ENCODE data around the gene SESN1. TPM values are rescaled to one million over a fixed set of nuclear protein-coding genes. Genes with fewer than 3 reads are reported as not detected.
A peak's percentile ranks its signal among the peaks of the same experiment; 100 is the strongest.

Gene SESN1
- total and polyA plus RNA-seq, 9 of the 15 experiments (the other 6 are each of a cell fraction or from before 2014, with no cell fraction given) = 3.1 to 13.0 (median 7.4) TPM

GRCh38 chr6:109009236-109009961 is 85.2 kb downstream of the SESN1 start (continued):
- TF ChIP-seq RREB1 (CRISPR knock-in tag; IDR thresholded peaks at IDR 0.05) = no peak
- 0 out of 2 replicates have a peak, but pooled peaks have one; percentile 1 for TF ChIP-seq ZBTB49 (CRISPR knock-in tag; IDR thresholded peaks at IDR 0.05; ENCODE audit: borderline replicate concordance)
- no peak for TF ChIP-seq CHD7 (IDR thresholded peaks at IDR 0.05; ENCODE audit: low read depth, low read length)
- no peak for TF ChIP-seq HOXB6 (CRISPR knock-in tag; IDR thresholded peaks at IDR 0.05; ENCODE audit: borderline replicate concordance)
- TF ChIP-seq ZNF830 (CRISPR knock-in tag; IDR thresholded peaks at IDR 0.05) = 0 out of 2 replicates have a peak, but pooled peaks have one; percentile 46
